Breast epithelium (tissue), 3 donors: ENCODE measurements around the gene ENHO.

ENCODE experiments used
- CTCF ChIP-seq, 3 donors: fragments of 450-650 bp; IDR thresholded peaks; one replicate each; pipeline ENCODE4 v1.5.1; 2016 to 2017; ENCODE audit warnings: antibody characterized with exemption in 3 of 3, mild to moderate bottlenecking in 3 of 3, moderate library complexity in 3 of 3
- POLR2A ChIP-seq: fragments of 450-650 bp; IDR thresholded peaks from one replicate; pipeline ENCODE4 v1.6.1; 2016; ENCODE audit warnings: antibody characterized with exemption, mild to moderate bottlenecking, moderate library complexity
- POLR2AphosphoS5 ChIP-seq, 3 donors: sonication (generic); formaldehyde crosslinking; IDR thresholded peaks; one replicate each; pipeline ENCODE4 v1.6.1; 2017; ENCODE audit warnings: antibody characterized with exemption in 3 of 3

GRCh38 chr9:34503406-34503805 lies 19.4 kb downstream of the ENHO start:
- TF ChIP-seq CTCF (IDR thresholded peaks at IDR 0.05) (no peak), POLR2AphosphoS5 (IDR thresholded peaks at IDR 0.05) (no peak), POLR2A (no peak)
